ENCODE data around the gene UBL4A. TPM values are rescaled to one million over a fixed set of nuclear protein-coding genes. Genes with fewer than 3 reads are reported as not detected.

The UBL4A gene
- total and polyA plus RNA-seq, 9 of the 15 experiments (the other 6 are each of a cell fraction or from before 2014, with no cell fraction given), result 15.2 to 140 (median 100) TPM

DNA sequence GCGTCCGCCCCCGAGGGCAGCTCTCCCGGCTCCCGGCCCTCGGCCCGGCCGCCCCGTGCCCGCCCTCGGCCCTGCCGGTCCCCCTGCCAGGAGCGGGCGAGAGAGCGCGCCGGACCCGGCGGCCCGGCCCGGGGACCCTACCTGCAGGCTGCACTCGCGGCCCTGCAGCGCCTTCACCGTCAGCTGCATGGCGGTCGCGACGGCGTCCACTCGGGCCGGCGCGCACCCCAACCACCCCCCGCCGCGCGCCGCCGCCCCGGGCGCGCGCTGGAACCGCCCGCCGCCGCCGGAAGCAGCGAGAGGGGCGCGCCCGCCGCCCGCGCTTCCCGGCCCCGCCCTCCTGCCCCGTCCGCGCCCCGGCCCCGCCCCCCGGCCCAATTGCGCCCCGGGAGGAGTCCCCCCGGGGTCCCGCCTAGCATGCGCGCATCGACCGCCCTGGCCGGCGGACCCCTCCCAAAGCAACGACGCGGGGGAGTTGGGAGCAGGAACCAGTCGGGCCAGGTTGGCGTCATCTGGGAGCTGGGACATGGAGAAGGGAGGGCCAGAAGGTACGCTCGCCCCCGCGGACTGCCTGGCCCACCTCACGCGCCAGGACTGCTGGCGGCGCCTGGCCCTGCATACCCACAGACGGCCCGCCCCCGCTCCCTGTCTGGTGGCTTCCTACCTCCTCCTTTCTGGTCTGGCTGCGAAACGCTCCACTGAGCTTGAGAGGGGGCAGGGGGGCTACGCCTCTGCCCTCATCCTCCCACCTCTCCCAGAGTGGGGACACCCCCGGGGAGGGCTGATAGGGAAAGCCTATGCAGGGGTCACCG, at the start of gene UBL4A (continued):
- TF ChIP-seq ZNF395 (CRISPR knock-in tag; IDR thresholded peaks at IDR 0.05), result peak; percentile 81; the same call in 1 of the 2 replicates
- no peak for TF ChIP-seq HNRNPLL (IDR thresholded peaks at IDR 0.05; ENCODE audit: low read depth, low read length, poor library complexity, severe bottlenecking)
- TF ChIP-seq ZKSCAN8 (CRISPR knock-in tag; IDR thresholded peaks at IDR 0.05), result no peak
- TF ChIP-seq, protein P1, sequence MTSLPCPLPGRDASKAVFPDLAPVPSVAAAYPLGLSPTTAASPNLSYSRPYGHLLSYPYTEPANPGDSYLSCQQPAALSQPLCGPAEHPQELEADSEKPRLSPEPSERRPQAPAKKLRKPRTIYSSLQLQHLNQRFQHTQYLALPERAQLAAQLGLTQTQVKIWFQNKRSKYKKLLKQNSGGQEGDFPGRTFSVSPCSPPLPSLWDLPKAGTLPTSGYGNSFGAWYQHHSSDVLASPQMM (CRISPR knock-in tag; IDR thresholded peaks at IDR 0.05), result no peak
- no peak for TF ChIP-seq CEBPB (tag; IDR thresholded peaks at IDR 0.05)
- TF ChIP-seq CREB3 (tag; conservative IDR thresholded peaks at IDR 0.05; ENCODE audit: low read depth), result no peak
- TF ChIP-seq, protein P2, sequence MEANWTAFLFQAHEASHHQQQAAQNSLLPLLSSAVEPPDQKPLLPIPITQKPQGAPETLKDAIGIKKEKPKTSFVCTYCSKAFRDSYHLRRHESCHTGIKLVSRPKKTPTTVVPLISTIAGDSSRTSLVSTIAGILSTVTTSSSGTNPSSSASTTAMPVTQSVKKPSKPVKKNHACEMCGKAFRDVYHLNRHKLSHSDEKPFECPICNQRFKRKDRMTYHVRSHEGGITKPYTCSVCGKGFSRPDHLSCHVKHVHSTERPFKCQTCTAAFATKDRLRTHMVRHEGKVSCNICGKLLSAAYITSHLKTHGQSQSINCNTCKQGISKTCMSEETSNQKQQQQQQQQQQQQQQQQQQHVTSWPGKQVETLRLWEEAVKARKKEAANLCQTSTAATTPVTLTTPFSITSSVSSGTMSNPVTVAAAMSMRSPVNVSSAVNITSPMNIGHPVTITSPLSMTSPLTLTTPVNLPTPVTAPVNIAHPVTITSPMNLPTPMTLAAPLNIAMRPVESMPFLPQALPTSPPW (CRISPR knock-in tag; IDR thresholded peaks at IDR 0.05), result peak; percentile 92
- TF ChIP-seq MAZ (CRISPR knock-in tag; conservative IDR thresholded peaks at IDR 0.05 in 1 of 2, IDR thresholded peaks at IDR 0.05 in 1 of 2), result peak; percentile 27 to 63; a peak in 3 of 4 replicates
- TF ChIP-seq BACH1 (tag; IDR thresholded peaks at IDR 0.05), result no peak
- peak; percentile 37 for TF ChIP-seq CCNT2 (IDR thresholded peaks at IDR 0.05; ENCODE audit: borderline replicate concordance, extremely low read depth, insufficient read length, low read depth, low read length)
- TF ChIP-seq ZNF639 (CRISPR knock-in tag; conservative IDR thresholded peaks at IDR 0.05 in 1 of 2, IDR thresholded peaks at IDR 0.05 in 1 of 2), result peak in 1 of 2 experiments; percentile 79; a peak in 2 of 4 replicates
- TF ChIP-seq MAX (CRISPR knock-in tag; IDR thresholded peaks at IDR 0.05), result peak; percentile 39; the same call in 1 of the 2 replicates
- TF ChIP-seq TEAD4 (IDR thresholded peaks at IDR 0.05; ENCODE audit: low read length), result peak; percentile 5; the same call in 1 of the 2 replicates
- no peak for TF ChIP-seq TEAD4 (CRISPR knock-in tag; IDR thresholded peaks at IDR 0.05; ENCODE audit: borderline replicate concordance)
- 0 out of 4 replicates have a peak, but pooled peaks of 1 of the 2 experiments have one; percentile 48 for TF ChIP-seq SIN3A (IDR thresholded peaks at IDR 0.05; ENCODE audit: borderline replicate concordance in 2 of 2, control insufficient read depth in 1 of 2, low read depth in 2 of 2, low read length in 2 of 2)
- no peak for TF ChIP-seq BCOR (IDR thresholded peaks at IDR 0.05)
- peak; percentile 67; the same call in 1 of the 2 replicates for TF ChIP-seq ERF (CRISPR knock-in tag; IDR thresholded peaks at IDR 0.05)
- TF ChIP-seq HNRNPK (IDR thresholded peaks at IDR 0.05; ENCODE audit: low read depth, low read length, poor library complexity, severe bottlenecking), result no peak
- no peak for TF ChIP-seq CCAR2 (IDR thresholded peaks at IDR 0.05; ENCODE audit: low read depth, low read length)
